Upper lobe of left lung (tissue), 6 donors: ENCODE data around the gene STARD8. TPM values are rescaled to one million over a fixed set of nuclear protein-coding genes. Genes with fewer than 3 reads are reported as not detected.
"Not testable (repeated sequence)": the region's sequence is repeated elsewhere in the genome, so short reads cannot be mapped to it uniquely, and the experiment has no call there.

ENCODE experiments used
- ATAC-seq, 2 donors: fragments of 200-7000 bp; cut with Tn5 transposase; one replicate each; pipeline ENCODE4 v1.9.1; 2022; ENCODE audit warnings: mild to moderate bottlenecking in 2 of 2, moderate library complexity in 2 of 2; ENCODE audit not compliant: low FRiP score in 2 of 2
- DNase-seq, 2 donors: peaks; one replicate each; pipeline ENCODE4 v3.0.0-alpha.2; 2019 to 2020
- H3K27ac ChIP-seq, 4 donors: fragments of 200-600 bp; sonication (generic); one replicate each; pipeline ENCODE4 v1.5.1; 2016 to 2019
- H3K27me3 ChIP-seq, 4 donors: fragments of 200-600 bp; sonication (generic); one replicate each; pipeline ENCODE4 v1.5.1; 2017 to 2019
- H3K36me3 ChIP-seq, 4 donors: fragments of 200-600 bp; sonication (generic); one replicate each; pipeline ENCODE4 v1.5.1; 2016 to 2019
- H3K4me1 ChIP-seq, 4 donors: fragments of 200-600 bp; sonication (generic); one replicate each; pipeline ENCODE4 v1.5.1; 2018 to 2019
- H3K4me3 ChIP-seq, 4 donors: fragments of 200-600 bp; sonication (generic); one replicate each; pipeline ENCODE4 v1.5.1; 2017 to 2019; ENCODE audit warnings: mild to moderate bottlenecking in 2 of 4, moderate library complexity in 1 of 4
- H3K9me3 ChIP-seq, 4 donors: fragments of 200-600 bp; sonication (generic); one replicate each; pipeline ENCODE4 v1.5.1; 2018 to 2019
- EP300 ChIP-seq, 4 donors: sonication (generic); formaldehyde crosslinking; IDR thresholded peaks; one replicate each; pipeline ENCODE4 v1.5.1; 2017; ENCODE audit warnings: antibody characterized with exemption in 4 of 4, control low read depth in 2 of 4
- POLR2A ChIP-seq, 4 donors: fragments of 450-650 bp; IDR thresholded peaks; one replicate each; pipeline ENCODE4 v1.5.1; 2016 to 2017; ENCODE audit warnings: antibody characterized with exemption in 4 of 4, mild to moderate bottlenecking in 2 of 4
- POLR2AphosphoS5 ChIP-seq, 2 donors: sonication (generic); formaldehyde crosslinking; IDR thresholded peaks; one replicate each; pipeline ENCODE4 v1.5.1; 2017; ENCODE audit warnings: antibody characterized with exemption in 2 of 2
- WGBS, 2 donors: methylation state at CpG; one replicate each; pipeline ENCODE4 v1.1.5; 2017 to 2018; 5-methylcytosine and 5-hydroxymethylcytosine counted together
- total RNA-seq, 6 donors: library from RNA; depleted of rRNA in 4 of 6; stranded (reverse); fragments of >200 nt in 4 of 6; gene quantifications; one replicate each; pipeline versions ENCODE4 v1.1.0 to v1.2.1, GENCODE V29; 2016 to 2021
- TF ChIP-seq, protein P1 (sequence below), 6 experiments: fragments of 450-650 bp in 4 of 6; fragments of 200-600 bp in 2 of 6; sonication (generic) in 2 of 6; IDR thresholded peaks; one replicate each; pipeline ENCODE4 v1.5.1; 2016 to 2019; ENCODE audit warnings: antibody characterized with exemption in 6 of 6
- donor health status: DM: no; HTN: no; CAD: no; lungs with moderate emphysema.
- donor health status: DM: no; HTN: yes; CAD: no; lungs with severe emphysema.

STARD8 gene
- 10 to 100 TPM; 13.9 to 43.1 (median 25.8) TPM for total RNA-seq

GRCh38 chrX:68647156-68647957 lies at the start of gene STARD8:
TSS of gene STARD8 (plus strand) at chrX:68647666. CDS start at chrX:68647883, 217 bp downstream.
- no peaks in the 10 kb centered on the region for H3K9me3 ChIP-seq
- H3K4me3 ChIP-seq, result peak within 1 kb of the TSS in 3 of 4 donors; percentile 24 to 40 (median 36)
- TF ChIP-seq POLR2A (IDR thresholded peaks at IDR 0.05) (no peak), EP300 (IDR thresholded peaks at IDR 0.05) (no peak), POLR2AphosphoS5 (IDR thresholded peaks at IDR 0.05) (peak in 1 of 2 donors; percentile 25)
- peaks cover 0 to 10% (median 1%) of the 10 kb centered on the region in 4 donors for H3K4me1 ChIP-seq
- H3K27ac ChIP-seq, result peak within 1 kb of the TSS in 3 of 4 donors; percentile 12 to 57 (median 21)
- ATAC-seq (peak; percentile 46 to 80), DNase-seq (peak; percentile 25 to 79)
- WGBS, 2 donors, result 36% methylated on average over 37 of the region's 40 CpGs; no CpG with 5 or more reads in 1 of the 2 donors
- H3K27me3 ChIP-seq, result no peaks in the 10 kb centered on the region
- no peaks in the 10 kb centered on the region for H3K36me3 ChIP-seq

DNA sequence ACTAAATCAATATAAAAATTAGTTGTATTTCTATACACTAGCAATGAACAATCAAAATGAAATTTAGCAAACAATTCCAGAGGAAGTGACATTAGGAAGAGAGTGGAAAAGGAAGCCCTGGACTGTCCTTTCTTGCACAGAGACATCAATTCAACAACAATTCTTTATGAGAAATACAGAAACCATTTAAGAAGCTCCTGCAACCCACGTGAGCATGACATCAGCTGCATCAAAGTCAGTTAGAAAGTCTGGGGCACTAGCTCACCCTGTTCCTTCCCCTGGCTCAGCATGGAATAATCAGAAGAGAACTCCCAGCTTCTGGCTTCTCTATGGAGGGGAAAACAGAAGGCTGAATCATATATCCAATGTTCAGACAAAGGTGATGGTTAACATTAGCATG lies 48.6 kb upstream of the STARD8 start:
- no peak overlapping the region for H3K27ac ChIP-seq
- no peak for DNase-seq
- 36 to 55% methylated on average over 1 of the region's 1 CpG for WGBS, 2 donors
- no peak for ATAC-seq
- H3K4me3 ChIP-seq, result no peak overlapping the region
- H3K36me3 ChIP-seq, result no peaks in the 10 kb centered on the region
- no peaks in the 10 kb centered on the region for H3K4me1 ChIP-seq
- H3K27me3 ChIP-seq, result no peaks in the 10 kb centered on the region
- no peak for TF ChIP-seq EP300 (IDR thresholded peaks at IDR 0.05)
- no peak for TF ChIP-seq POLR2A (IDR thresholded peaks at IDR 0.05)
- no peak for TF ChIP-seq POLR2AphosphoS5 (IDR thresholded peaks at IDR 0.05)
- TF ChIP-seq, protein P1, sequence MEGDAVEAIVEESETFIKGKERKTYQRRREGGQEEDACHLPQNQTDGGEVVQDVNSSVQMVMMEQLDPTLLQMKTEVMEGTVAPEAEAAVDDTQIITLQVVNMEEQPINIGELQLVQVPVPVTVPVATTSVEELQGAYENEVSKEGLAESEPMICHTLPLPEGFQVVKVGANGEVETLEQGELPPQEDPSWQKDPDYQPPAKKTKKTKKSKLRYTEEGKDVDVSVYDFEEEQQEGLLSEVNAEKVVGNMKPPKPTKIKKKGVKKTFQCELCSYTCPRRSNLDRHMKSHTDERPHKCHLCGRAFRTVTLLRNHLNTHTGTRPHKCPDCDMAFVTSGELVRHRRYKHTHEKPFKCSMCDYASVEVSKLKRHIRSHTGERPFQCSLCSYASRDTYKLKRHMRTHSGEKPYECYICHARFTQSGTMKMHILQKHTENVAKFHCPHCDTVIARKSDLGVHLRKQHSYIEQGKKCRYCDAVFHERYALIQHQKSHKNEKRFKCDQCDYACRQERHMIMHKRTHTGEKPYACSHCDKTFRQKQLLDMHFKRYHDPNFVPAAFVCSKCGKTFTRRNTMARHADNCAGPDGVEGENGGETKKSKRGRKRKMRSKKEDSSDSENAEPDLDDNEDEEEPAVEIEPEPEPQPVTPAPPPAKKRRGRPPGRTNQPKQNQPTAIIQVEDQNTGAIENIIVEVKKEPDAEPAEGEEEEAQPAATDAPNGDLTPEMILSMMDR (IDR thresholded peaks at IDR 0.05), result no peak
- H3K9me3 ChIP-seq, result peaks cover 0 to 24% (median 0%) of the 10 kb centered on the region in 4 donors

DNA sequence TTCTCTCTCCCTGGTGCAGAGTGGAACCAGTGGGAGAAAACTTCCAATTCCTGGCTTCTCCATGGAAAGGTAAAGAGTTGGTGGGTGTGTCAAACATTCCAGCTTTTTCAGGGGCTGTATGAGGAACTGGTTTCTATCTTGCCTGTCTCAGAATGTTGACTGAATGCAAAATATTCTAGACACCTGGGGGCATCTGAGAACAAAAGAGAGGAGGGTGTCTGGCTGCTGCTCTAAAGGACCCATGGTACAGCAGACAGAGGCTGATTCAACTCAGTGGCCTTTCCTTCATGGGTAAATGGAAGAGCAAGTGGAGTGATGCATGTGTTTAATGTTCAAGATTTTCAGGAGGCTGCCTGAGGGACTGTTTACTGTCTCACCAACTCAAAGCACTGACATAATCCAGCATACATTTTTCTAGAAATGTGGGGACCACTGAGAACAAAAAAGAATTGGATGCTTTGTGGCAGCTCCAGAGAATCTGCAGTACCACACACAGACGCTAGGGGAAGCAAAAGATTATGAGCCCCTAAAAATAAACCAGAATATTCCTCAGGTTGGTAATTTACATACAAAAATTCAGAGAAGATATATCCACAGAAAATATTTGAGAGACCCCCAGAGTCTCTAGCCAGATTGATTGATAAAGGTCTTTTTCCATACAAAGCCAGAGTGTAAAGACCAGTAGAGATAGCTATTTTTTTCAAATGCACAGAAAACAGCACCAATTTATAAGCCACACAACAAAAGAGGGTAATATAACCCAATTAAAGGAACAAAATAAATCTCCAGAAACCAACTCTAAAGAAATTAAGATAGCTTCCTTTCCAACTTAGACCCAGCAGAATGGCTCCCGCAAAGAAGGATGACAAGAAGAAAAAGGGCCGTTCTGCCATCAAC lies 48.0 kb upstream of the STARD8 start:
- DNase-seq (no peak), ATAC-seq (no peak)
- no peak for TF ChIP-seq POLR2AphosphoS5 (IDR thresholded peaks at IDR 0.05)
- TF ChIP-seq, protein P1 (IDR thresholded peaks at IDR 0.05), result peak in 5 of 6 experiments; percentile 45 to 75 (median 57)
- no peak overlapping the region for H3K27ac ChIP-seq
- H3K4me3 ChIP-seq, result no peak overlapping the region
- H3K4me1 ChIP-seq, result no peaks in the 10 kb centered on the region
- H3K36me3 ChIP-seq, result no peaks in the 10 kb centered on the region
- no peaks in the 10 kb centered on the region for H3K27me3 ChIP-seq
- peaks cover 0 to 20% (median 0%) of the 10 kb centered on the region in 4 donors for H3K9me3 ChIP-seq
- WGBS, 2 donors, result 65 to 73% methylated on average over 3 of the region's 3 CpGs

DNA sequence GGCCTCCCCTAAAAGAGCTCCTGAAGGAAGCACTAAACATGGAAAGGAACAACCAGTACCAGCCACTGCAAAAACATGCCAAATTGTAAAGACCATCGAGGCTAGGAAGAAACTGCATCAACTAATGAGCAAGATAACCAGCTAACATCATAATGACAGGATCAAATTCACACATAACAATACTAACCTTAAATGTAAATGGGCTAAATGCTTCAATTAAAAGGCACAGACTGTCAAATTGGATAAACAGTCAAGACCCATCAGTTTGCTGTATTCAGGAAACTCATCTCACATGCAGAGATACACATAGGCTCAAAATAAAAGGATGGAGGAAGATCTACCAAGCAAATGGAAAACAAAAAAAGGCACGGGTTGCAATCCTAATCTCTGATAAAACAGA lies 43.2 kb upstream of the STARD8 start:
- not testable (repeated sequence) for H3K27ac ChIP-seq, ATAC-seq, H3K27me3 ChIP-seq, H3K4me3 ChIP-seq, H3K36me3 ChIP-seq, H3K4me1 ChIP-seq, DNase-seq
- peaks cover 0 to 18% (median 0%) of the 10 kb centered on the region in 4 donors for H3K9me3 ChIP-seq
- WGBS, 2 donors, result 77 to 95% methylated on average over 2 of the region's 2 CpGs

GRCh38 chrX:68614733-68615132 lies 32.7 kb upstream of the STARD8 start:
- ATAC-seq, H3K27ac ChIP-seq, H3K27me3 ChIP-seq, DNase-seq, H3K36me3 ChIP-seq, H3K4me1 ChIP-seq, H3K9me3 ChIP-seq, H3K4me3 ChIP-seq: not testable (repeated sequence)
- WGBS, 2 donors, result 68 to 100% methylated on average over 2 to 3 of the region's 3 CpGs

- Histone ChIP-seq H3K4me3 (no peak overlapping the region), H3K4me1 (no peaks in the 10 kb centered on the region), H3K27ac (no peak overlapping the region), H3K27me3 (no peaks in the 10 kb centered on the region), H3K36me3 (no peaks in the 10 kb centered on the region), H3K9me3 (no peaks in the 10 kb centered on the region)
- ATAC-seq, result no peak
- 81 to 96% methylated on average over 5 of the region's 5 CpGs for WGBS, 2 donors
- DNase-seq, result no peak
- TF ChIP-seq EP300 (IDR thresholded peaks at IDR 0.05) (no peak), POLR2A (IDR thresholded peaks at IDR 0.05) (no peak), POLR2AphosphoS5 (IDR thresholded peaks at IDR 0.05) (no peak)
- TF ChIP-seq, protein P1 (IDR thresholded peaks at IDR 0.05), result no peak
Observed at GRCh38 chrX:68627986-68628385, 19.5 kb upstream of the STARD8 start.

DNA sequence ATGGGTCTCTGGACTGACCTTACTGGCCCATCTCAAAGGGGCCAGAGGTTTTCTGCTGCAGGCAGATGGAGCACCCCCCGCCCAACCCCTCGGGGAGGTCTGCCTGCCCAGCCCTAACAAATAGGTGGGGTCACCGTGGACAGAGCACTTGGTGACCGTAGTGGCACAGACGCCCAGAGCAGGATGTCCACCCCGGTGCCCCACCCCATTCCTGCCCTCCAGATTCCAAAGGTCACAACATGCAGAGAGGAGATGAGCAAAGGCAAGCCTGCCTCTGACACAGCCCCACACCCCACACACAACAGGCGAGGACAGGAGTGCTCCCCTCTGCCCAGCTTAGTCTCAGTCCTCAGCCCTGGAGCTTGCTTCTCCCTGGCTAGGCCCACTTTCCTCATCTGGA lies 17.5 kb upstream of the STARD8 start:
- ATAC-seq, result peak in 1 of 2 donors; percentile 41
- H3K27me3 ChIP-seq, H3K9me3 ChIP-seq, H3K27ac ChIP-seq, H3K4me3 ChIP-seq, DNase-seq, H3K4me1 ChIP-seq, H3K36me3 ChIP-seq: not testable (repeated sequence)
- 100% methylated on average over 2 of the region's 7 CpGs; no CpG with 5 or more reads in 1 of the 2 donors for WGBS, 2 donors
